ENCODE measurements around the gene PHETA1.

The PHETA1 gene

DNA sequence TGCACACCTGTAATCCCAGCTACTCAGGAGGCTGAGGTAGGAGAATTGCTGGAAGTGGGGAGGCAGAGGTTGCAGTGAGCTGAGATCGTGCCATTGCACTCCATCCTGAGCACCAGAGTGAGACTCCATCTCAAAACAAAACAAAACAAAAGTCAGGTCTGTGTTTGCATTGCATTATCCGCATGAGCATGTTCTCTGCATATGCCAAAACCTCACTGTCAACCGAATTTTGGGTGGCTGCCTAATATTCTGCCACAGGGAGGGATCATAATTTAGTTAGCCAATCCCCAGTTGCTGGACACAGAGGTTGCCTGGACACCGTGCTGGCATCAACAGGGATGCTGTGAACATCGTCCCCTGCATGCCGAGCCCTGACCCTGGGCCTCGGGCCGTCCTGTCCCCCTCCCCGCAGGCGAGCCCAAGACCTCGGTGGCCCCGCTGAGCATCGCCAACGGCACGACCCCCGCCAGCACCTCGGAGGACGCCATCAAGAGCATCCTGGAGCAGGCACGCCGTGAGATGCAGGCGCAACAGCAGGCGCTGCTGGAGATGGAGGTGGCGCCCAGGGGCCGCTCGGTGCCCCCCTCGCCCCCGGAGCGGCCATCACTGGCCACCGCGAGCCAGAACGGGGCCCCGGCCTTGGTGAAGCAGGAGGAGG, 49.2 kb downstream of the PHETA1 start:
- DNase-seq = no peak

DNA sequence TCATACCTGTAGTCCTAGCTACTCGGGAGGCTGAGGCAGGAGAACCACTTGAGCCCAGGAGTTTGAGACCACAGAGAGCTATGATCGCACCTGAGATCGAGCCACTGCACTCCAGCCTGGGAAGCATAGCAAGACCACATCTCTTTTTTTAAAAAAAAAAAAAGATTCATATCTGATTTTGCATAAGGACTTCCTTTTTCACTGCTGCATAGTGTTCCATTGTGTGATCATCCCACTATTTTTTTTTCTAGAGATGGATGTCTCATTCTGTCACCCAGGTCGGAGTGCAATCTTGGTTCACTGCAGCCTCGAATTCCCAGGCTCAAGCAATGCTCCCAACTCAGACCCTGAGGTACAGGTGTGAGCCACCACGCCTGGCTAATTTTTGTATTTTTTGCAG, 50.4 kb downstream of the PHETA1 start:
- no peak for DNase-seq

GRCh38 chr12:111316671-111317070, 52.2 kb downstream of the PHETA1 start:
- DNase-seq = no peak

DNA sequence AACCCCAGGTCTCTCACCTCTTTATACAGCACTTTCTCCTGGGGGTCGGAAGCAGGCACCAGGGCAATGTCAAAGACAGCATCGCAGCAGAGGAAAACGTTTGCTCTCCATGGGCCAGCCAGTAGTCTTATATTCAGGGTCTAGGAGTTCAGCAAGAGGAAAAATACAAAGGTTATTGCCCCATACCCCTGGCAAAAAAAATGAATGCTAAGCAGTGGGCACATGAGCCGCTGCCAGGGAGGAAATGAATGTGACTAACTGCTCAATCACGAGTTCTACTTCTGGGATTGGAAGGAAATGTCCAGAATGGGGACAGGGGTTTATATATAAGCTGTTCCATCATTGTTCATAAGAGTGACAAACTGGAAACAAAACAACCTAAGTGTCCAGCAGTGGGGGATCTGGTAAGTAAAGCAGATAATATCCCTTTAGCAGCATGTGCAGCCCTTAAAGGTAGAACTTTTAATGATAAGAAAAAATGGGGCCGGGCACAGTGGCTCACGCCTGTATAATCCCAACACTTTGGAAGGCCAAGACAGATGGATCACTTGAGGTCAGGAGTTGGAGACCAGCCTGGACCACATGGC, 53.8 kb downstream of the PHETA1 start:
- peak; percentile 90 for DNase-seq

GRCh38 chr12:111313833-111314259, 55.0 kb downstream of the PHETA1 start:
- DNase-seq = peak; percentile 66

DNA sequence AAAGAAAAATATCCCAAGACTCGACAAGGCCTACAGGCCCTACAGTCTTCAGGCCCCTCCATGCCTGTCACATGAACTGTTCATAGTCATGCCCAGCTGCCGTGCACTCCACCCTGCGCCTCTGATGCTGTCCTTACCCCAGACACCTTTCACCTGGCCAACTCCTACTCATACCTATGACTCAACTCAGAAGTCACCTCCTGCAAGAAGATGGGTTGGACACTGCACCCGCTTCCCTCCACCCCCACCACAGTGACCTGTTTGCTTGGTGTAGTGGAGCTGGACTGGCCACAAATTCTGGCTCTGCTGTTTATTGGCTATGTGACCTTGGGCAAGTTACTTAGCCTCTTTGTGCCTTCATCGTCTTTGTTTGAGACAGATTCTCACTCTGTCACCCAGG, 56.2 kb downstream of the PHETA1 start:
- no peak for DNase-seq

GRCh38 chr12:111312016-111312415, 56.9 kb downstream of the PHETA1 start:
- no peak for DNase-seq

GRCh38 chr12:111311011-111311410, 57.9 kb downstream of the PHETA1 start:
- no peak for DNase-seq
